Neural progenitor cell (in vitro differentiated cells): Measurements from ENCODE around the gene ZDHHC8.

Experiments used
- CTCF ChIP-seq: fragments of 200-600 bp; sonication (generic); IDR thresholded peaks from 2 replicates; pipeline ENCODE4 v1.5.1; 2017; ENCODE audit warnings: antibody characterized with exemption, mild to moderate bottlenecking
- EZH2 ChIP-seq: fragments of 200-600 bp; sonication (generic); IDR thresholded peaks from 2 replicates; pipeline ENCODE4 v1.6.1; 2017; ENCODE audit warnings: antibody characterized with exemption, mild to moderate bottlenecking, moderate library complexity
- EZH2phosphoT487 ChIP-seq: fragments of 200-600 bp; sonication (generic); IDR thresholded peaks from 2 replicates; pipeline ENCODE4 v1.6.1; 2017; ENCODE audit warnings: antibody characterized with exemption

GRCh38 chr22:20096574-20097420 lies 34.8 kb upstream of the ZDHHC8 start:
- TF ChIP-seq CTCF (no peak), EZH2 (no peak), EZH2phosphoT487 (no peak)
